GM19452 (cell line): ENCODE data around the gene MAGEB18.

Source experiments
- ATAC-seq: cut with Tn5 transposase; IDR thresholded peaks from one replicate; pipeline ENCODE4 v1.9.1; 2021; ENCODE audit not compliant: unreplicated experiment

The MAGEB18 gene

GRCh38 chrX:26138274-26138673 lies at the start of gene MAGEB18:
Gene MAGEB18, plus strand, starts transcription at chrX:26138343. Its CDS starts 643 bp downstream, at chrX:26138986.
- ATAC-seq = no peak

GRCh38 chrX:26100421-26100920 lies 37.7 kb upstream of the MAGEB18 start:
- ATAC-seq = no peak

- ATAC-seq = no peak
Measured at GRCh38 chrX:26109142-26109541, 29.0 kb upstream of the MAGEB18 start.

- ATAC-seq = no peak
Measured at GRCh38 chrX:26146024-26146423, 7.9 kb downstream of the MAGEB18 start.

GRCh38 chrX:26160301-26160700 lies 22.2 kb downstream of the MAGEB18 start, which contains the start of gene MAGEB6B:
Gene MAGEB6B, plus strand, starts transcription at chrX:26160601. Its CDS starts 0 bp downstream, at chrX:26160601.
- ATAC-seq = no peak
